ENCODE measurements around the gene EAPP. TPM values are rescaled to one million over a fixed set of nuclear protein-coding genes. Genes with fewer than 3 reads are reported as not detected.
A peak's percentile ranks its signal among the peaks of the same experiment; 100 is the strongest.
"Not testable (repeated sequence)": the region's sequence is repeated elsewhere in the genome, so short reads cannot be mapped to it uniquely, and the experiment has no call there.

Gene EAPP, protein sequence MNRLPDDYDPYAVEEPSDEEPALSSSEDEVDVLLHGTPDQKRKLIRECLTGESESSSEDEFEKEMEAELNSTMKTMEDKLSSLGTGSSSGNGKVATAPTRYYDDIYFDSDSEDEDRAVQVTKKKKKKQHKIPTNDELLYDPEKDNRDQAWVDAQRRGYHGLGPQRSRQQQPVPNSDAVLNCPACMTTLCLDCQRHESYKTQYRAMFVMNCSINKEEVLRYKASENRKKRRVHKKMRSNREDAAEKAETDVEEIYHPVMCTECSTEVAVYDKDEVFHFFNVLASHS
- total RNA-seq = 34.4 and 35.1 TPM in 2 replicates

DNA sequence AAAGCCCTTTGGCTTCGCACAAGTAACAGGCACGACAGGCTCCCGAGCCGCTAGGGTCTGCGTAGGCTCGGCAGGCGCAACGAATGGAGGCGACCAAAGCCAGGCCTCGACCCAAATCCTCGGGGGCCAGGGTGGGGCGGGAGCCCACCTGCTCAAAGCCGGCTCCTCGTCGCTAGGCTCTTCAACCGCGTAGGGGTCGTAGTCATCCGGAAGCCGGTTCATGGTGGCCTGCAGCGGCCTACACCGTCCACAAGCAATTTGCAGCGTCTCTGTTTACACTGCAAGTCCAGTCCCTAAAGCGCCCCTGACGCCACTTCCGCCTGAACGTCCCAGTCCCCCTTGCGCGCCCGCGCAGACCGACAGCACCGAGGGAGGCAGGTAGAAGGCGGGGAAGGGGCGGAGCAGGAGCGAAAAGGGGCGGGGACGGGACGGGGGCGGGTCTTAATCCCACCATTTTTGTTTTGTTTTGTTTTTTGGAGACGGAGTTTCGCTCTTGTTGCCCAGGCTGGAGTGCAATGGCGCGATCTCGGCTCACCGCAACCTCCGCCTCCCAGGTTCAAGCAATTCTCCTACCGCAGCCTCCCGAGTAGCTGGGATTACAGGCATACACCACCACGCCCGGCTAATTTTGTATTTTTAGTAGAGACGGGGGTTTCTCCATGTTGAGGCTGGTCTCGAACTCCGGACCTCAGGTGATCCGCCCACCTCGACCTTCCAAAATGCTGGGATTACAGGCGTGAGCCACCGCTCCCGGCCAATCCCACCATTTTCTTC lies at the start of gene EAPP:
EAPP (minus strand) TSS at position 295 of the 774 bp plus-strand sequence; CDS start at position 222, 73 bp downstream.
- Mint-ChIP-seq H3K4me3 (peak within 1 kb of the TSS; percentile 98), H3K27me3 (ENCODE audit: insufficient read depth) (no peaks in the 10 kb centered on the region), H3K9me3 (no peaks in the 10 kb centered on the region), H3K27ac (peak within 1 kb of the TSS; percentile 93), H3K36me3 (ENCODE audit: low read depth) (peaks cover 8% of the 10 kb centered on the region), H3K4me1 (ENCODE audit: low read depth) (peaks cover 18% of the 10 kb centered on the region)
- DNase-seq (ENCODE audit: low spot score) = peak; percentile 93
- intact Hi-C loops (cut with micrococcal nuclease) = loop anchor here (5.0 to 10.0 kb wide), 7 partner anchors 77 to 1783 kb away; partner anchors contain the start of genes BRMS1L, FAM177A1, MBIP and SPTSSA

DNA sequence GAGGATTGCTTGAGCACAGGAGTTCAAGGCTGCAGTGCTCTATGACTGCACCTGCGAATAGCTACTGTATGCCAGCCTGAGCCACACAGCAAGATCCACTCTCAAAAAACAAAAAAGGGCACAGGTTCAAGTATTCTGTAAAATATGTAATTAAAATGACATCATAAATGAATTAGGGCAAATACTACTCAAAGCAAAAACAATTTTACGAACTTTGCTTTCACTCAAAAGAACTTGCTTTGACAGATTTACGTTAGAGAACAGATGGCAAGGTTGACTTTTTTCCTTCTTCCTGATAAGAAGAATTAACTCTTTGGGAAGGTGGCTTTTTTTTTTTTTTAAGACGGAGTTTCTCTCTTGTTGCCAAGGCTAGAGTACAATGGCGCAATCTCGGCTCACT lies 44.0 kb upstream of the EAPP start:
- Mint-ChIP-seq H3K36me3 (ENCODE audit: low read depth) (peaks cover 19% of the 10 kb centered on the region), H3K9me3 (no peaks in the 10 kb centered on the region), H3K4me3 (no peak overlapping the region), H3K4me1 (ENCODE audit: low read depth) (no peaks in the 10 kb centered on the region), H3K27me3 (ENCODE audit: insufficient read depth) (no peaks in the 10 kb centered on the region), H3K27ac (no peak overlapping the region)
- intact Hi-C loops (cut with micrococcal nuclease) = no loop called here
- no peak for DNase-seq (ENCODE audit: low spot score)

DNA sequence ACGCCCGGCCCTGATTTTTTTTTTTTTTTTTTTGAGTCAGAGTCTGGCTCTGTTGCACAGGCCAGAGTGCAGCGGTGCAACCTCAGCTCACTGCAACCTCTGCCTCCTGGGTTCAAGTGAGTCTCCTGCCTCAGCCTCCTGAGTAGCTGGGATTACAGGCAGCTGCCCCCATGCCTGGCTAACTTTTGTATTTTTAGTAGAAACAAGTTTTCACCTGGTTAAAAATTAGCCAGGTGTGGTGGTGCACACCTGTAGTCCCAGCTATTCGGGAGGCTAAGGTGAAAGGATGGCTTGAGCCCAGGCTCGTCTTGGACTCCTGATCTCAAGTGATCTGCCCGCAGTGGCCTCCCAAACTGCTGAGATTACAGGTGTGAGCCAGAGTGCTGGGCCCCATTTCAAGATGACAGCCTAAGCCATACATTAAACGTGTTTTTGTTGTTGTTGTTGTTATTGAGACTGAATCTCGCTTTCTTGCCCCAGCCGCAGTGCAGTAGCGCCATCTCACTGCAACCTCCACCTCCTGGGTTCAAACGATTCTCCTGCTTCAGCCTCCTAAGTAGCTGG lies 42.7 kb upstream of the EAPP start:
- Mint-ChIP-seq H3K4me1 (ENCODE audit: low read depth) (no peaks in the 10 kb centered on the region), H3K27ac (no peak overlapping the region)
- intact Hi-C loops (cut with micrococcal nuclease) = no loop called here

DNA sequence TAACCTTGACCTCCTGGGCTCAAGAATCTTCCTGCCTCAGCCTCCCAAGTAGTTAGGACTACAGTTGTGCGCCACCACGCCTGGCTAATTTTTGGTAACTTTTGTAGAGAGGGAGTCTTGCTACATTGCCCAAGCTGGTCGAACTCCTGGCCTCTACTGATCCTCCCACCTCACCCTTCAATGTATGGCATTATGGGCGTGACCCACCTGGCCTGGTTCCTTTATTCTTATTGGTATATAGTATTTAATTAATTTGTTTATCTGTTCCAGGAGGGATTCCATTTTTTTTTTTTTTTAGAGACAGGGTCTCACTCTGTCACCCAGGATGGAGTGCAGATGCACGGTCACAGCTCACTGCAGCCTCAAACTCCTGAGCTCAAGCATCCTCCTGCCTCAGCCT lies 40.9 kb upstream of the EAPP start:
- Mint-ChIP-seq H3K4me3 (no peak overlapping the region), H3K9me3 (no peaks in the 10 kb centered on the region), H3K4me1 (ENCODE audit: low read depth) (no peaks in the 10 kb centered on the region), H3K27me3 (ENCODE audit: insufficient read depth) (no peaks in the 10 kb centered on the region), H3K36me3 (ENCODE audit: low read depth) (peaks cover 21% of the 10 kb centered on the region), H3K27ac (no peak overlapping the region)
- intact Hi-C loops (cut with micrococcal nuclease) = no loop called here
- DNase-seq (ENCODE audit: low spot score) = no peak

More for the DNA sequence above, 42.7 kb upstream of the EAPP start:
- Mint-ChIP-seq H3K27me3 (ENCODE audit: insufficient read depth) (no peaks in the 10 kb centered on the region), H3K9me3 (no peaks in the 10 kb centered on the region), H3K36me3 (ENCODE audit: low read depth) (peaks cover 21% of the 10 kb centered on the region), H3K4me3 (no peak overlapping the region)
- DNase-seq (ENCODE audit: low spot score) = no peak

DNA sequence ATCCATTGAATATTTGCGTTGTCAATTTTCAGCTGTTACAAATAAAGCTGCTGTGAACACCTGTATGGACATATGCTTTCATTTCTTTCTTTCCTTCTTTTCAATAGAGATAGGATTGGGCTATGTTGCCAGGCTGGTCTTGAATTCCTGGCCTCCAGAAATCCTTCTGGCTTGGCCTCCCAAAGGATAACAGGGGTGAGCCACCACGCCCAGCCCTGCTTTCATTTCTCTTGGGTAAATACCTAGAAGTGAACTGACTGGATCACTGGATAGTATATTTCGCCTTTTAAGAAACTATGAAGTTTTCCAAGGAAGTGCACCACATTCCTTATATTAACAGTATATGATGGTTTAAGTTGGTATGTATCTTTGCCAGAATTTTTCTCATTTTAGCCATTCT lies 32.3 kb upstream of the EAPP start:
- H3K4me3 Mint-ChIP-seq = no peak overlapping the region
- DNase-seq (ENCODE audit: low spot score) = no peak
- intact Hi-C loops (cut with micrococcal nuclease) = no loop called here
- peaks cover 17% of the 10 kb centered on the region for H3K36me3 Mint-ChIP-seq (ENCODE audit: low read depth)
- H3K27me3 Mint-ChIP-seq (ENCODE audit: insufficient read depth) = no peaks in the 10 kb centered on the region
- no peaks in the 10 kb centered on the region for H3K9me3 Mint-ChIP-seq
- no peak overlapping the region for H3K27ac Mint-ChIP-seq
- no peaks in the 10 kb centered on the region for H3K4me1 Mint-ChIP-seq (ENCODE audit: low read depth)

DNA sequence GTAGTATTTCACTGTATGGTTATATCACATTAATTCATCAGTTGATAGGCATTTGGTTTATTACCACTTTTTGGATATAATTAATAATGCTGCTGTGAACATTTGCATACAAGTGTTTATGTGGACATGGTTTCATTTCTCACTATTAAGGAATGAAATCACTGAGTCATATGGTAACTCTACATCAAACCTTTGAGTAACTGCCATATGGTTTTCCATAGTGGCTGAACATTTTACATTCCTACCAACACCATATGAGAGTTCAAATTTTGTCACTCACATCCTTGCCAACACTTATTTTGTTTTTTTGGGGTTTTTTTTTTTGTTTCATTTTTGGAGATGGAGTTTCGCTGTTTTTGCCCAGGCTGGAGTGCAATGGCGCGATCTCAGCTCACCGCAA lies 30.2 kb upstream of the EAPP start:
- H3K36me3 Mint-ChIP-seq (ENCODE audit: low read depth) = peaks cover 16% of the 10 kb centered on the region
- no peak for DNase-seq (ENCODE audit: low spot score)
- no peaks in the 10 kb centered on the region for H3K27me3 Mint-ChIP-seq (ENCODE audit: insufficient read depth)
- H3K9me3 Mint-ChIP-seq = no peaks in the 10 kb centered on the region
- no peaks in the 10 kb centered on the region for H3K4me1 Mint-ChIP-seq (ENCODE audit: low read depth)
- no peak overlapping the region for H3K4me3 Mint-ChIP-seq
- intact Hi-C loops (cut with micrococcal nuclease) = no loop called here
- no peak overlapping the region for H3K27ac Mint-ChIP-seq

DNA sequence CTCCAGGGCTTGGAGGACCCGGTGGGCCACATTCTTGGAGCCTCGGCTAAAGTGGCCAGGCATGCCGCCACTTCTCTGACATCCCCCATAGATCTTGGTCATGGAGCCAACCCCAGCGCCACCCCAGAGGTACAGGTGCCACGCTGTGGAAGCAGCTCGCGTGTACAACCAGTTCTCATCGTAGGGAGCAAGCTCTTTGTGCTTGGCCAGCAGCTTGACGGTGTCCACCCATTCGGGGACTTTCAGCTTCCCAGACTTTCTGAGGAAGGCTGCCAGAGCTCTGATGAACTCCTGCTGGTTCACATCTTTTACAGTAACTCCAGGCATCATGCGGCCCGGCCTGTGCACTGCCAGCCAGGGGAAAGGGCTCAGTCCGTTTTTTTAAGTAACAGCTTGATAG lies 29.3 kb upstream of the EAPP start:
- H3K36me3 Mint-ChIP-seq (ENCODE audit: low read depth) = peaks cover 16% of the 10 kb centered on the region
- H3K27ac Mint-ChIP-seq = no peak overlapping the region
- no peaks in the 10 kb centered on the region for H3K9me3 Mint-ChIP-seq
- no peak overlapping the region for H3K4me3 Mint-ChIP-seq
- no peak for DNase-seq (ENCODE audit: low spot score)
- H3K27me3 Mint-ChIP-seq (ENCODE audit: insufficient read depth) = no peaks in the 10 kb centered on the region
- intact Hi-C loops (cut with micrococcal nuclease) = no loop called here
- no peaks in the 10 kb centered on the region for H3K4me1 Mint-ChIP-seq (ENCODE audit: low read depth)

DNA sequence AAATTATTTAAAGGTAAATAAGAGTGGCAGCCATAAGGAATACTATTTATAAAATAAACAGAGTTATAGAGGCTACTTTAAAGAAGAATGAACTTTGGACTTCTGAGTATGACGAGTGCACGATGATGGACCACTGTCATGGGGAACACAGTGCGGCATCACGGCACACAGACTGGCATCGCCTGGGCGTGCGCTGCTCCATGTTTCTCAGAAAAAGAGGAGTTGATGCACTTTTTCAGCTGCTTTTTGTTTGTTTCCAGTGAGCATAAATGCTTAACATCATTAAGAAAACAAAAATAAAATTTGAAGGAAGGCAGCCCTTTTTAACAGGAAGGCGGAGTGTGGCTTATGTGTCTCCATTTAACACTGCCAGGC lies 23.3 kb upstream of the EAPP start:
- Mint-ChIP-seq H3K27ac (no peak overlapping the region), H3K4me3 (no peak overlapping the region), H3K9me3 (no peaks in the 10 kb centered on the region), H3K27me3 (ENCODE audit: insufficient read depth) (no peaks in the 10 kb centered on the region), H3K36me3 (ENCODE audit: low read depth) (peaks cover 12% of the 10 kb centered on the region), H3K4me1 (ENCODE audit: low read depth) (no peaks in the 10 kb centered on the region)
- DNase-seq (ENCODE audit: low spot score) = no peak
- intact Hi-C loops (cut with micrococcal nuclease) = no loop called here

DNA sequence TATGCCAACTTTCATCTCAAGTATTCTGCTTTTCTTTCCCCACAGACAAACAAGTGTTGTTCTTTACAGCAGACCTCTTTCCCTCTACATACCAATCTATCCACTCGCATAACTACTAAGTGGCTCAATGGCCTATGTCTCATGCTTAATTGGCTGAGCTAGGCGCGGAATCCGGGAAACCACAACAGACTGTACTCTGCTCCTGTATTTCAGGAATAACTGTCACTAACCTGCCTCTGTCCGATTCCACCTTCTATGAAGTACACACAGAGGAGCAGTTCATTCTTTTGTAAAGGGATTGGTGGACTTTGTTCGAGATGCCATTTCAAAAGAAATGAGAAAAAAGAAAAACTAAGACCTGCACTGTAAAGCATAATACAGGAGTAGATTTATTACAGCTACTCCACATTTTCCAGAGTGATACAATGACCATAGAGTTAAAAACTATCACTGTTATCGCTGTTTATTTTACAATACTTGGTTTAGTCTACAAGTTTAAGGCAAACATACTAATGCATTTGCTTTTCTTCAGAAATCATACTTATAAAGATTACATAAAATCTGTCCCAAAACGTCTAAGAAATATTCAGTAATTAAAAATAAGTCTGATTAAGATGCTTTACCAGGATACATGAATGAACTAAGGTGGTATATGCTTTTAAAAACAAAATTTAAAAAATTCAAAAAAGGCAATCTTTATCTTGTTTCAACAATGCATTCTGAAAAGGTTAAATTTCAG lies 22.7 kb upstream of the EAPP start:
- H3K9me3 Mint-ChIP-seq; intact Hi-C loops (cut with micrococcal nuclease); H3K27ac Mint-ChIP-seq; H3K4me1 Mint-ChIP-seq (ENCODE audit: low read depth); H3K4me3 Mint-ChIP-seq; DNase-seq (ENCODE audit: low spot score); H3K36me3 Mint-ChIP-seq (ENCODE audit: low read depth); H3K27me3 Mint-ChIP-seq (ENCODE audit: insufficient read depth): not testable (repeated sequence)

DNA sequence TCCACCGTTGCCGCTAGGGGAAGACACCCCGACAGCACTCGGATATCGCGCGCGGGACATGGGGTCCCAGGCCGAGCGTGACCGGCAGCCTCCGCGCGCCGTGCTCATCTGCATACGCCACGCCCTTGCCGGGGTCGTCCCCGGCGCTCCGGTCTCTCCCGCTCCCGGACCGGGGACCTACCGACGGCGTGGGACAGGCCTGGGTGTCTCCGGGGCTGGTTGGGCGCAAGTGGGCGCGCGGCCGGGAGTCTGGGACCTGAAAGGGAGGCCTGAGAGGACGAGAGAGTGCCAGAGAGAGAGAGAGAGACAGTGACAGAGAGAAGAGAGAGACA lies 17.0 kb upstream of the EAPP start:
- intact Hi-C loops (cut with micrococcal nuclease); DNase-seq (ENCODE audit: low spot score); H3K4me3 Mint-ChIP-seq; H3K27ac Mint-ChIP-seq; H3K27me3 Mint-ChIP-seq (ENCODE audit: insufficient read depth); H3K9me3 Mint-ChIP-seq; H3K36me3 Mint-ChIP-seq (ENCODE audit: low read depth): not testable (repeated sequence)
- peaks cover 13% of the 10 kb centered on the region for H3K4me1 Mint-ChIP-seq (ENCODE audit: low read depth)

DNA sequence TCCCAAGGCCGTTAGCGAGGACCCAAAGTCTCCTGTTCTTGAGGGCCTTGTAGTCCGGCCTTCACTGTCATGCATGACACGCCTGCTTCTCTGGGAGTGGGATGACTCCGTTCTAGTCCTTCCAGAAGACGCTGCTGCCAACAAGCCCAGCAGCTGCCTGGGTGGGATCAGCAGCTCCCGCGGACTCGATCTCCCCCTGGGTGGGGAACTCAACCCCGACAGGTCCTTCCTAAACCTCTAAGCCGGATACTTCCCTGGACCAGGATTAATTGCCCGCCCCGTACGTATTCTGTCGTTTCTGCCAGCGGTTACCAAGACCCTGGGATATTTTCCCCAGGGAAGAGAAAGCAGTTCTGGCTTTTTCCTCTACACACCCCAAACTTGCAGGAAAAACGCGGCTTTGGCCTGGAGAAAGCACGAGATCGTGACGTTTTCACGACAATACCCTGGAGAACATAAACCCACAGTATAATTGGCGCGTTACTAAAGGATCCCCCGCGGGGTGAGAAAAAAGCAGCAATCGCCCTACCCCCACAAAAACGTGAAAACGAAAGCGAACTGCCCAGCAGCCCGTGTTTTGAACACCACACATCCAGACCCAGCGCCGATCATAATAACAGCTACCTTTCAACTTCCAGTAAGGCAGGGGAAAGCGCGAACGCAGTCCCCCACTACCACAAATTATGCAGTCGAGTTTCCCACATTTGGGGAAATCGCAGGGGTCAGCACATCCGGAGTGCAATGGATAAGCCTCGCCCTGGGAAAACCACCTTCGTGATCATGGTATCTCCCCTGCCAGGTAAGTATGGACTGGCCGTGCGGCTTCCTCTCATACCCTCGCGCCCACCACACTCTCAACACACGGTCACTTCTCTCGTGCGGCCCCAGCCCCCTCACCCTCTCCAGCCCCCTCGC lies 16.3 kb upstream of the EAPP start:
- H3K27me3 Mint-ChIP-seq (ENCODE audit: insufficient read depth); H3K9me3 Mint-ChIP-seq; DNase-seq (ENCODE audit: low spot score); H3K4me3 Mint-ChIP-seq; intact Hi-C loops (cut with micrococcal nuclease); H3K36me3 Mint-ChIP-seq (ENCODE audit: low read depth); H3K27ac Mint-ChIP-seq: not testable (repeated sequence)
- H3K4me1 Mint-ChIP-seq (ENCODE audit: low read depth) = peaks cover 15% of the 10 kb centered on the region

DNA sequence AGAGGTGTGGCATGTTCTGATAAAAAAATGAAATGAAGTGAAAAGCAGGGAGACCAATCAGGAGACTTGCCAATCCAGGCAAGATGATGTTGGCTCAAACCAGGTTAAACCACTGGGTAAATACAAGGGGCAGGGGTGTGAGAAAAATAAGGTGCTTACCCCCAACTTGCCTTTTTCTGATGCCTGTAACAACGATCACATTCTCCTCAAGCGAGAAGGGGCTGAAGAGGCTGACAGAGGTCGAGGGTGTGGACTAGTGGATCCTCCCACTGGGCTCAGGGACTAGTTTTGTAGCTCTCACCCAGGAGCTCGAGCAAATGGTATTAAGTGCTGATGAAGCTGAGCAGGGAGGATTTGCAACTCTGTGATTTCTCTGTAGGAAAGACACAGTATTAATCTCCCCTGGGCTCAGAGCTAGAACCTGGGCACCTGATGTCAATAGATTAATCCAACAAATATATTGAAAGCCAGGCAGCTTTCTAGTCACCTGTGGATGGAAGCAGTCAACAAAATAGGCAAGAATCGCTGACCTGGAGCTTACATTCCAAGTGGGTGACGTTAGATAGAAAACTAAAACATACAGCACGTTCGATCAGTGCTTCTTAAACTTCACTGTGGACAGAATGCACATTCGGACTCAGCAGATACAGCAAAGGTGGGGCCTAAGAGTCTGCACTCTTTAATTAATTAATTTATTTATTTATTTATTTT lies 15.2 kb upstream of the EAPP start:
- no peak overlapping the region for H3K4me3 Mint-ChIP-seq
- H3K27me3 Mint-ChIP-seq (ENCODE audit: insufficient read depth) = no peaks in the 10 kb centered on the region
- intact Hi-C loops (cut with micrococcal nuclease) = no loop called here
- DNase-seq (ENCODE audit: low spot score) = no peak
- H3K4me1 Mint-ChIP-seq (ENCODE audit: low read depth) = peaks cover 15% of the 10 kb centered on the region
- H3K27ac Mint-ChIP-seq = peak overlapping the region; percentile 56
- no peaks in the 10 kb centered on the region for H3K36me3 Mint-ChIP-seq (ENCODE audit: low read depth)
- H3K9me3 Mint-ChIP-seq = no peaks in the 10 kb centered on the region

Measured in activated T-helper 1 cell treated with anti-CD3 and anti-CD28 coated beads, Interleukin-12 subunit alpha, Interleukin-12 subunit beta, Interleukin-2, Interleukin-4 antibody, amounts not matched to agents 30 ng/mL and 10 ng/mL and 1 ng/mL, durations not matched to agents 14 hours and 24 hours and 36 hours (primary cell).